ENCODE measurements around the gene P2RY14. TPM values are rescaled to one million over a fixed set of nuclear protein-coding genes. Genes with fewer than 3 reads are reported as not detected.

The P2RY14 gene
- total and polyA plus RNA-seq, 10 of the 15 experiments (the other 5 are each of a cell fraction or from before 2014, with no cell fraction given) = 0.06 to 0.37 (median 0.28) TPM; not detected in 7

DNA sequence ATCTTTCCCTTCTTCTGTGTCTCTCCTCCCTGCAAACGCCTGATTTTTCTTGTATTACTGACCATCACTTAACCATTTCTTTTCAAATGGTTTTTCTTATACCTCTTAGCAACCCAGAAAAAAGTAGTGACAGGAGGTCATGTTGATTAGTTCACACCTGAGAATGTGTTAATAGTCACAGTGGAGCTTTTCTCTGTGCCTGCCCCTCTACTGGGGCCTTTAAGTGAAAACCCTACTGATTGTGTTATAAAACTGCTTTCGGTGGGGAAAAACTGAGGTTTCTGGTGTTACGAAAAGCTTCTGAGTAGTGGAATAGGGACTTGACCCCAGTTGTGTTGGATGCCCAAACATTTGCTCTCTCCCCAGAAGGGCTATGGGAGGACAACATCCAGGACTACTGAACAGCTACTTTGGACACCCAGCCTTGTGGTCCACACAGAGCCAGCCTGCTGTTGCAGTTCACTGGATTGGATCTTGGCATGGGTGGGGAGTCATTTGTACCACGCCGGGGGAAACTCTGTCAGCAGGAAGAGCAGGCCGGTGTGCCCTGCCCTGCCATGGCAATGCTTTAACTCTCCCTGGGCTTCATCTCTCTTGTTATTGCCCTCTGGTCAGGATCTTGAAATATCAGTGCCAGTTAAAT is 27.9 kb upstream of the P2RY14 start:
- ChIA-PET POLR2A (no interaction called here), RAD21 (ENCODE audit: unreplicated experiment) (no interaction called here), CTCF (interaction anchor here (1.2 to 1.4 kb wide), 3 partner anchors 19 to 138 kb away, joined by 3 to 4 read pairs (median 3); no protein-coding TSS in a partner anchor), SMC1A (ENCODE audit: uncharacterized antibody, unreplicated experiment) (no interaction called here)
- BruUV-seq (replicated peaks) = no TSS peak
- FAIRE-seq (no peak), ATAC-seq (no peak), DNase-seq (ENCODE audit: low read depth, low spot score) (no peak)
- Histone ChIP-seq H3K27ac (ENCODE audit: control insufficient read depth, insufficient read depth) (no peak overlapping the region), H3K27me3 (replicated peaks in 1 of 2; ENCODE audit: control insufficient read depth in 2 of 2, insufficient read depth in 2 of 2, low read length in 1 of 2) (no peaks in the 10 kb centered on the region), H3K36me3 (ENCODE audit: control insufficient read depth in 2 of 2, insufficient read depth in 2 of 2, low read length in 1 of 2) (no peaks in the 10 kb centered on the region), H2AFZ (ENCODE audit: control insufficient read depth, low read depth, low read length) (no peak overlapping the region), H3K4me1 (ENCODE audit: control insufficient read depth, insufficient read depth, low read length) (no peaks in the 10 kb centered on the region), H4K20me1 (ENCODE audit: control insufficient read depth, insufficient read depth) (no peaks in the 10 kb centered on the region), H3K4me2 (ENCODE audit: control insufficient read depth, insufficient read depth) (no peak overlapping the region), H3K79me2 (ENCODE audit: control insufficient read depth, insufficient read depth, low read length) (no peaks in the 10 kb centered on the region), H3K9me3 (replicated peaks; ENCODE audit: control insufficient read depth, insufficient read depth, low read length) (no peaks in the 10 kb centered on the region), H3K4me3 (no peak overlapping the region), H3K9ac (ENCODE audit: control insufficient read depth, insufficient read depth, low read length) (no peak overlapping the region)
- 76% methylated on average over 6 of the region's 6 CpGs for WGBS (ENCODE audit: insufficient coverage, insufficient replicate concordance, low lambda C conversion rate, missing lambda C conversion rate)
- in situ Hi-C loops (cut with MboI) (no loop called here), intact Hi-C loops (cut with micrococcal nuclease; ENCODE audit: unreplicated experiment) (no loop called here)
- no peak for TF ChIP-seq WRNIP1 (IDR thresholded peaks at IDR 0.05; ENCODE audit: borderline replicate concordance, low read depth, low read length)
- TF ChIP-seq NFIC (IDR thresholded peaks at IDR 0.05; ENCODE audit: low read depth, low read length) = no peak
- TF ChIP-seq HDGF (IDR thresholded peaks at IDR 0.05) = no peak
- TF ChIP-seq, protein P1, sequence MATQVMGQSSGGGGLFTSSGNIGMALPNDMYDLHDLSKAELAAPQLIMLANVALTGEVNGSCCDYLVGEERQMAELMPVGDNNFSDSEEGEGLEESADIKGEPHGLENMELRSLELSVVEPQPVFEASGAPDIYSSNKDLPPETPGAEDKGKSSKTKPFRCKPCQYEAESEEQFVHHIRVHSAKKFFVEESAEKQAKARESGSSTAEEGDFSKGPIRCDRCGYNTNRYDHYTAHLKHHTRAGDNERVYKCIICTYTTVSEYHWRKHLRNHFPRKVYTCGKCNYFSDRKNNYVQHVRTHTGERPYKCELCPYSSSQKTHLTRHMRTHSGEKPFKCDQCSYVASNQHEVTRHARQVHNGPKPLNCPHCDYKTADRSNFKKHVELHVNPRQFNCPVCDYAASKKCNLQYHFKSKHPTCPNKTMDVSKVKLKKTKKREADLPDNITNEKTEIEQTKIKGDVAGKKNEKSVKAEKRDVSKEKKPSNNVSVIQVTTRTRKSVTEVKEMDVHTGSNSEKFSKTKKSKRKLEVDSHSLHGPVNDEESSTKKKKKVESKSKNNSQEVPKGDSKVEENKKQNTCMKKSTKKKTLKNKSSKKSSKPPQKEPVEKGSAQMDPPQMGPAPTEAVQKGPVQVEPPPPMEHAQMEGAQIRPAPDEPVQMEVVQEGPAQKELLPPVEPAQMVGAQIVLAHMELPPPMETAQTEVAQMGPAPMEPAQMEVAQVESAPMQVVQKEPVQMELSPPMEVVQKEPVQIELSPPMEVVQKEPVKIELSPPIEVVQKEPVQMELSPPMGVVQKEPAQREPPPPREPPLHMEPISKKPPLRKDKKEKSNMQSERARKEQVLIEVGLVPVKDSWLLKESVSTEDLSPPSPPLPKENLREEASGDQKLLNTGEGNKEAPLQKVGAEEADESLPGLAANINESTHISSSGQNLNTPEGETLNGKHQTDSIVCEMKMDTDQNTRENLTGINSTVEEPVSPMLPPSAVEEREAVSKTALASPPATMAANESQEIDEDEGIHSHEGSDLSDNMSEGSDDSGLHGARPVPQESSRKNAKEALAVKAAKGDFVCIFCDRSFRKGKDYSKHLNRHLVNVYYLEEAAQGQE (IDR thresholded peaks at IDR 0.05; ENCODE audit: low read depth, low read length) = no peak
- TF ChIP-seq, protein P2, sequence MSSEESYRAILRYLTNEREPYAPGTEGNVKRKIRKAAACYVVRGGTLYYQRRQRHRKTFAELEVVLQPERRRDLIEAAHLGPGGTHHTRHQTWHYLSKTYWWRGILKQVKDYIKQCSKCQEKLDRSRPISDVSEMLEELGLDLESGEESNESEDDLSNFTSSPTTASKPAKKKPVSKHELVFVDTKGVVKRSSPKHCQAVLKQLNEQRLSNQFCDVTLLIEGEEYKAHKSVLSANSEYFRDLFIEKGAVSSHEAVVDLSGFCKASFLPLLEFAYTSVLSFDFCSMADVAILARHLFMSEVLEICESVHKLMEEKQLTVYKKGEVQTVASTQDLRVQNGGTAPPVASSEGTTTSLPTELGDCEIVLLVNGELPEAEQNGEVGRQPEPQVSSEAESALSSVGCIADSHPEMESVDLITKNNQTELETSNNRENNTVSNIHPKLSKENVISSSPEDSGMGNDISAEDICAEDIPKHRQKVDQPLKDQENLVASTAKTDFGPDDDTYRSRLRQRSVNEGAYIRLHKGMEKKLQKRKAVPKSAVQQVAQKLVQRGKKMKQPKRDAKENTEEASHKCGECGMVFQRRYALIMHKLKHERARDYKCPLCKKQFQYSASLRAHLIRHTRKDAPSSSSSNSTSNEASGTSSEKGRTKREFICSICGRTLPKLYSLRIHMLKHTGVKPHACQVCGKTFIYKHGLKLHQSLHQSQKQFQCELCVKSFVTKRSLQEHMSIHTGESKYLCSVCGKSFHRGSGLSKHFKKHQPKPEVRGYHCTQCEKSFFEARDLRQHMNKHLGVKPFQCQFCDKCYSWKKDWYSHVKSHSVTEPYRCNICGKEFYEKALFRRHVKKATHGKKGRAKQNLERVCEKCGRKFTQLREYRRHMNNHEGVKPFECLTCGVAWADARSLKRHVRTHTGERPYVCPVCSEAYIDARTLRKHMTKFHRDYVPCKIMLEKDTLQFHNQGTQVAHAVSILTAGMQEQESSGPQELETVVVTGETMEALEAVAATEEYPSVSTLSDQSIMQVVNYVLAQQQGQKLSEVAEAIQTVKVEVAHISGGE (CRISPR knock-in tag; IDR thresholded peaks at IDR 0.05) = no peak
- TF ChIP-seq, protein P3, sequence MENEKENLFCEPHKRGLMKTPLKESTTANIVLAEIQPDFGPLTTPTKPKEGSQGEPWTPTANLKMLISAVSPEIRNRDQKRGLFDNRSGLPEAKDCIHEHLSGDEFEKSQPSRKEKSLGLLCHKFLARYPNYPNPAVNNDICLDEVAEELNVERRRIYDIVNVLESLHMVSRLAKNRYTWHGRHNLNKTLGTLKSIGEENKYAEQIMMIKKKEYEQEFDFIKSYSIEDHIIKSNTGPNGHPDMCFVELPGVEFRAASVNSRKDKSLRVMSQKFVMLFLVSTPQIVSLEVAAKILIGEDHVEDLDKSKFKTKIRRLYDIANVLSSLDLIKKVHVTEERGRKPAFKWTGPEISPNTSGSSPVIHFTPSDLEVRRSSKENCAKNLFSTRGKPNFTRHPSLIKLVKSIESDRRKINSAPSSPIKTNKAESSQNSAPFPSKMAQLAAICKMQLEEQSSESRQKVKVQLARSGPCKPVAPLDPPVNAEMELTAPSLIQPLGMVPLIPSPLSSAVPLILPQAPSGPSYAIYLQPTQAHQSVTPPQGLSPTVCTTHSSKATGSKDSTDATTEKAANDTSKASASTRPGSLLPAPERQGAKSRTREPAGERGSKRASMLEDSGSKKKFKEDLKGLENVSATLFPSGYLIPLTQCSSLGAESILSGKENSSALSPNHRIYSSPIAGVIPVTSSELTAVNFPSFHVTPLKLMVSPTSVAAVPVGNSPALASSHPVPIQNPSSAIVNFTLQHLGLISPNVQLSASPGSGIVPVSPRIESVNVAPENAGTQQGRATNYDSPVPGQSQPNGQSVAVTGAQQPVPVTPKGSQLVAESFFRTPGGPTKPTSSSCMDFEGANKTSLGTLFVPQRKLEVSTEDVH (IDR thresholded peaks at IDR 0.05; ENCODE audit: low read depth, partially characterized antibody) = no peak
- TF ChIP-seq RCOR1 (conservative IDR thresholded peaks at IDR 0.05; ENCODE audit: low read depth, low read length) = no peak
- no peak for TF ChIP-seq FOS (IDR thresholded peaks at IDR 0.05; ENCODE audit: borderline replicate concordance, extremely low read depth, insufficient read length)
- TF ChIP-seq EED (IDR thresholded peaks at IDR 0.05; ENCODE audit: low read depth) = no peak
- TF ChIP-seq RAD51 (IDR thresholded peaks at IDR 0.05) = no peak
- TF ChIP-seq ZNF622 (IDR thresholded peaks at IDR 0.05) = no peak
- no peak for TF ChIP-seq PAX8 (IDR thresholded peaks at IDR 0.05)
- TF ChIP-seq NR2C1 (IDR thresholded peaks at IDR 0.05) = no peak
- TF ChIP-seq SMAD1 (IDR thresholded peaks at IDR 0.05; ENCODE audit: low read depth, partially characterized antibody) = no peak
- TF ChIP-seq CREM (IDR thresholded peaks at IDR 0.05; ENCODE audit: low read depth) = no peak
- no peak for TF ChIP-seq IRF4 (IDR thresholded peaks at IDR 0.05; ENCODE audit: low read depth, low read length)
- no peak for TF ChIP-seq YY1 (IDR thresholded peaks at IDR 0.05; ENCODE audit: low read depth, low read length)

Measured in GM12878 (cell line).